GM10266 (cell line): ENCODE data around the gene F2RL1.
"Not testable (repeated sequence)": the region's sequence is repeated elsewhere in the genome, so short reads cannot be mapped to it uniquely, and the experiment has no call there.

Experiments
- DNase-seq: peaks from one replicate; pipeline ENCODE4 v3.0.0; 2012; ENCODE audit errors: extremely low spot score
- CTCF ChIP-seq: IDR thresholded peaks from 2 replicates; pipeline ENCODE4 v1.5.1; 2012; ENCODE audit warnings: mild to moderate bottlenecking, low read depth; ENCODE audit not compliant: control insufficient read depth, insufficient read depth; ENCODE audit errors: missing control alignments

F2RL1 gene

GRCh38 chr5:76818844-76819831, at the start of gene F2RL1:
Gene F2RL1, plus strand, starts transcription at chr5:76819030. Its CDS starts 153 bp downstream, at chr5:76819183.
- TF ChIP-seq CTCF = no peak
- no peak for DNase-seq

- not testable (repeated sequence) for DNase-seq
Observed at GRCh38 chr5:76771041-76771440, 47.8 kb upstream of the F2RL1 start.

- DNase-seq = no peak
- no peak for TF ChIP-seq CTCF
Observed at GRCh38 chr5:76771705-76772405, 47.0 kb upstream of the F2RL1 start.

- DNase-seq = no peak
- no peak for TF ChIP-seq CTCF
Observed at GRCh38 chr5:76775921-76776320, 42.9 kb upstream of the F2RL1 start.

GRCh38 chr5:76776391-76776790, 42.4 kb upstream of the F2RL1 start:
- TF ChIP-seq CTCF = no peak

GRCh38 chr5:76780616-76781015, 38.2 kb upstream of the F2RL1 start:
- DNase-seq = not testable (repeated sequence)

More at GRCh38 chr5:76776391-76776790, 42.4 kb upstream of the F2RL1 start:
- DNase-seq = no peak

- TF ChIP-seq CTCF = no peak
- no peak for DNase-seq
Observed at GRCh38 chr5:76781775-76782174, 37.1 kb upstream of the F2RL1 start.

- DNase-seq = no peak
Observed at GRCh38 chr5:76782444-76782843, 36.4 kb upstream of the F2RL1 start.

More at GRCh38 chr5:76782444-76782843, 36.4 kb upstream of the F2RL1 start:
- TF ChIP-seq CTCF = no peak
